HEK293 (cell line): ENCODE data around the gene ZNHIT2.

Experiments used
- CTCF ChIP-seq: fragments of 450-650 bp; formaldehyde crosslinking; IDR thresholded peaks from 2 replicates; pipeline ENCODE4 v1.5.1; 2016; ENCODE audit warnings: missing biosample characterization, missing genetic modification characterization
- PATZ1 ChIP-seq: fragments of 450-650 bp; formaldehyde crosslinking; IDR thresholded peaks from 2 replicates; pipeline ENCODE4 v1.5.1; 2016; ENCODE audit warnings: missing biosample characterization, missing genetic modification characterization
- REST ChIP-seq: fragments of 450-650 bp; formaldehyde crosslinking; IDR thresholded peaks from 2 replicates; pipeline ENCODE4 v1.5.1; 2016; ENCODE audit warnings: missing biosample characterization, missing genetic modification characterization
- ZNF274 ChIP-seq, 2 experiments: fragments of 200-500 bp in 1 of 2; fragments of 450-650 bp in 1 of 2; sonication (Bioruptor generic) in 1 of 2; formaldehyde crosslinking in 1 of 2; IDR thresholded peaks; 2 replicates each; pipeline versions ENCODE4 v1.5.1 to v1.6.1; 2014 to 2016; ENCODE audit warnings: borderline replicate concordance in 1 of 2, inconsistent platforms in 1 of 2, low read length in 1 of 2, missing biosample characterization in 1 of 2, missing genetic modification characterization in 1 of 2
- ZNF350 ChIP-seq: fragments of 450-650 bp; formaldehyde crosslinking; IDR thresholded peaks from 2 replicates; pipeline ENCODE4 v1.5.0; 2017; ENCODE audit warnings: missing biosample characterization, mild to moderate bottlenecking, missing genetic modification characterization
- ZNF362 ChIP-seq: fragments of 450-650 bp; formaldehyde crosslinking; IDR thresholded peaks from 2 replicates; pipeline ENCODE4 v1.5.1; 2016; ENCODE audit warnings: missing biosample characterization, missing genetic modification characterization
- ZNF610 ChIP-seq: fragments of 450-650 bp; formaldehyde crosslinking; IDR thresholded peaks from 2 replicates; pipeline ENCODE4 v1.5.1; 2016; ENCODE audit warnings: missing biosample characterization, missing genetic modification characterization, borderline replicate concordance

- TF ChIP-seq CTCF (tag by site-specific recombination) (no peak), PATZ1 (tag by site-specific recombination) (no peak), ZNF274 (IDR thresholded peaks at IDR 0.05; ENCODE audit: low read length) (no peak), ZNF274 (tag by site-specific recombination; IDR thresholded peaks at IDR 0.05; ENCODE audit: borderline replicate concordance) (no peak), ZNF350 (no peak), ZNF610 (tag by site-specific recombination) (no peak), REST (tag by site-specific recombination) (no peak), ZNF362 (tag by site-specific recombination) (no peak)
These were observed 7.1 kb upstream of the ZNHIT2 start for GRCh38 chr11:65124480-65125196.
